HepG2 (cell line): ENCODE results near the gene HAPLN1. TPM values are rescaled to one million over a fixed set of nuclear protein-coding genes. Genes with fewer than 3 reads are reported as not detected.

Source experiments
- ATAC-seq: fragments of 200-7000 bp; cut with Tn5 transposase; 3 replicates; pipeline ENCODE4 v1.9.1; 2020; ENCODE audit warnings: mild to moderate bottlenecking, moderate library complexity
- BruUV-seq: library from RNA; stranded (reverse); fragments of 400-500 nt; replicated peaks from 2 replicates; lab custom pipeline; 2021; lab: Mats Ljungman, UMichigan
- CTCF ChIA-PET: fragments of 300-600 bp; formaldehyde crosslinking; extraction: SDS; loops from one replicate; lab custom pipeline; 2021; ENCODE audit warnings: low total read pairs, inconsistent platforms, low intra/inter-chr PET ratio; lab: Yijun Ruan, JAX
- POLR2A ChIA-PET: fragments of 350-600 bp; sonication (Branson Sonifier 250); formaldehyde crosslinking; loops from one replicate; lab custom pipeline; 2020; ENCODE audit warnings: antibody characterized with exemption, inconsistent platforms; lab: Yijun Ruan, JAX
- DNase-seq: peaks from one replicate; pipeline ENCODE4 v3.0.0-alpha.2; 2015; ENCODE audit warnings: low spot score
- FAIRE-seq: peaks from 3 replicates; lab custom pipeline; 2011; peaks lifted over from hg19 to GRCh38; lab: Jason Lieb, UNC
- H2AFZ ChIP-seq: one replicate; pipeline ENCODE4 v1.6.1; 2011; ENCODE audit warnings: low read length, inconsistent platforms
- H3K27ac ChIP-seq: fragments of 300-600 bp; 3 replicates; pipeline ENCODE4 v1.8.0; 2011; ENCODE audit warnings: mixed run types, mild to moderate bottlenecking, mixed read lengths, low read length, inconsistent platforms; ENCODE audit not compliant: insufficient read depth; ENCODE audit errors: extremely low read length
- H3K27me3 ChIP-seq, 2 experiments: fragments of 200-600 bp in 1 of 2; 2 replicates in 1 of 2; 3 replicates in 1 of 2; pipeline versions ENCODE4 v1.6.0 to v1.8.0; 2011; ENCODE audit warnings: low read length in 2 of 2, mild to moderate bottlenecking in 2 of 2, moderate library complexity in 2 of 2, inconsistent platforms in 1 of 2; ENCODE audit not compliant: insufficient read depth in 2 of 2, control insufficient read depth in 1 of 2
- H3K36me3 ChIP-seq, 2 experiments: fragments of 200-600 bp in 1 of 2; replicated peaks in 1 of 2; 2 replicates in 1 of 2; 3 replicates in 1 of 2; pipeline versions ENCODE4 v1.5.1 to v1.8.0; 2011; ENCODE audit warnings: low read length in 2 of 2, inconsistent platforms in 1 of 2; ENCODE audit not compliant: insufficient read depth in 2 of 2, control insufficient read depth in 1 of 2
- H3K4me1 ChIP-seq: 2 replicates; pipeline ENCODE4 v1.5.1; 2012; ENCODE audit warnings: low read length, inconsistent platforms; ENCODE audit not compliant: insufficient read depth
- H3K4me2 ChIP-seq: 2 replicates; pipeline ENCODE4 v1.6.0; 2011; ENCODE audit warnings: low read depth, low read length, inconsistent platforms
- H3K4me3 ChIP-seq, 3 experiments: fragments of 200-600 bp in 1 of 3; sonication (generic), shearing (Covaris generic) in 1 of 3; replicated peaks in 1 of 3; 2 replicates each; pipeline ENCODE4 v1.5.1; 2011 to 2016; ENCODE audit warnings: low read length in 3 of 3, inconsistent platforms in 2 of 3, low read depth in 2 of 3, mild to moderate bottlenecking in 2 of 3, control low read depth in 1 of 3, mixed read lengths in 1 of 3; ENCODE audit not compliant: insufficient read depth in 1 of 3
- H3K79me2 ChIP-seq: one replicate; pipeline ENCODE4 v1.6.1; 2011; ENCODE audit warnings: low read length, inconsistent platforms; ENCODE audit not compliant: insufficient read depth
- H3K9ac ChIP-seq: 2 replicates; pipeline ENCODE4 v1.6.0; 2011; ENCODE audit warnings: mild to moderate bottlenecking, low read depth, low read length, inconsistent platforms; ENCODE audit not compliant: insufficient read depth
- H3K9me3 ChIP-seq: 2 replicates; pipeline ENCODE4 v1.5.1; 2012; ENCODE audit warnings: mild to moderate bottlenecking, low read length
- H4K20me1 ChIP-seq: 2 replicates; pipeline ENCODE4 v1.6.0; 2011; ENCODE audit warnings: inconsistent platforms, mild to moderate bottlenecking, low read length, moderate library complexity; ENCODE audit not compliant: insufficient read depth
- GZF1 ChIP-seq: sonication (generic); formaldehyde crosslinking; IDR thresholded peaks from 2 replicates; pipeline ENCODE4 v1.5.1; 2020; ENCODE audit warnings: mild to moderate bottlenecking, missing genetic modification reagents
- HBP1 ChIP-seq: IDR thresholded peaks from 2 replicates; pipeline ENCODE4 v1.6.1; 2016; ENCODE audit warnings: low read depth, control low read depth
- KDM5B ChIP-seq: sonication (generic); formaldehyde crosslinking; IDR thresholded peaks from 2 replicates; pipeline ENCODE4 v1.4.0; 2020; ENCODE audit warnings: missing genetic modification reagents, mild to moderate bottlenecking, borderline replicate concordance
- MIER3 ChIP-seq: IDR thresholded peaks from 2 replicates; pipeline ENCODE4 v1.6.1; 2016; ENCODE audit warnings: missing compliant biosample characterization, borderline replicate concordance
- SNRNP70 ChIP-seq: fragments of 200-400 bp; formaldehyde crosslinking; IDR thresholded peaks from 2 replicates; pipeline ENCODE4 v1.6.1; 2017; ENCODE audit warnings: mild to moderate bottlenecking, low read depth, low read length, moderate library complexity
- TARDBP ChIP-seq: sonication (generic); formaldehyde crosslinking; IDR thresholded peaks from 2 replicates; pipeline ENCODE4 v1.8.0; 2022; ENCODE audit warnings: mild to moderate bottlenecking, missing genetic modification reagents
- ZNF562 ChIP-seq: sonication (generic); formaldehyde crosslinking; IDR thresholded peaks from 2 replicates; pipeline ENCODE4 v1.8.0; 2022; ENCODE audit warnings: missing genetic modification reagents, borderline replicate concordance
- ZNF691 ChIP-seq: sonication (generic); formaldehyde crosslinking; IDR thresholded peaks from 2 replicates; pipeline ENCODE4 v1.4.0; 2020; ENCODE audit warnings: missing genetic modification reagents, low read depth, mild to moderate bottlenecking, borderline replicate concordance
- ZNF782 ChIP-seq: sonication (generic); formaldehyde crosslinking; IDR thresholded peaks from 2 replicates; pipeline ENCODE4 v1.4.0; 2020; ENCODE audit warnings: missing genetic modification reagents, mild to moderate bottlenecking, borderline replicate concordance
- whole genome bisulfite sequencing: methylation state at CpG from one replicate; pipeline ENCODE4 v1.1.6; 2017; ENCODE audit warnings: low lambda C conversion rate; 5-methylcytosine and 5-hydroxymethylcytosine counted together
- in situ Hi-C: cut with HindIII; loops from 2 replicates; pipeline ENCODE4 v1.10.0; 2017; ENCODE audit warnings: low pct_unique_long_range_greater_than_20kb; ENCODE audit not compliant: extremely low pct_ligation_motif_present
- intact Hi-C: fragments of 100-400 bp; cut with micrococcal nuclease; formaldehyde crosslinking; loops from one replicate; pipeline ENCODE4 v1.10.0; 2022; ENCODE audit not compliant: unreplicated experiment
- polyA plus RNA-seq, 8 experiments: library from polyadenylated mRNA; depleted of rRNA in 3 of 8; stranded (reverse) in 7 of 8; unstranded in 1 of 8; fragments of >200 nt; fragmentation: Illumina TruSeq in 4 of 8; extraction: Trizol in 4 of 8; gene quantifications; 2 replicates each; pipeline versions ENCODE4 v1.2.1 to v1.2.3, GENCODE V29; 2011 to 2016; ENCODE audit warnings: low read depth in 4 of 8, missing spikeins in 1 of 8, mixed read lengths in 1 of 8; ENCODE audit not compliant: insufficient read depth in 1 of 8
- total RNA-seq, 5 experiments: library from RNA; depleted of rRNA; stranded (reverse); fragments of >200 nt; fragmentation: Illumina TruSeq; extraction: Trizol; gene quantifications; 2 replicates each; pipeline ENCODE4 v1.2.3, GENCODE V29; 2016; ENCODE audit warnings: low read depth in 1 of 5
- TF ChIP-seq, protein P1 (sequence below): sonication (generic); formaldehyde crosslinking; IDR thresholded peaks from 2 replicates; pipeline ENCODE4 v1.9.0; 2021; ENCODE audit warnings: missing genetic modification reagents, borderline replicate concordance
- TF ChIP-seq, protein P2 (sequence below): sonication (generic); formaldehyde crosslinking; IDR thresholded peaks from 2 replicates; pipeline ENCODE4 v1.4.0; 2020; ENCODE audit warnings: mild to moderate bottlenecking, missing genetic modification reagents
- TF ChIP-seq, protein P3 (sequence below): sonication (generic); formaldehyde crosslinking; IDR thresholded peaks from 2 replicates; pipeline ENCODE4 v1.8.1; 2023; ENCODE audit warnings: mild to moderate bottlenecking, moderate library complexity, missing genetic modification reagents

Gene HAPLN1
- total and polyA plus RNA-seq, 2 of the 13 experiments (the other 11 are each of a cell fraction or from before 2014, with no cell fraction given) = not detected

DNA sequence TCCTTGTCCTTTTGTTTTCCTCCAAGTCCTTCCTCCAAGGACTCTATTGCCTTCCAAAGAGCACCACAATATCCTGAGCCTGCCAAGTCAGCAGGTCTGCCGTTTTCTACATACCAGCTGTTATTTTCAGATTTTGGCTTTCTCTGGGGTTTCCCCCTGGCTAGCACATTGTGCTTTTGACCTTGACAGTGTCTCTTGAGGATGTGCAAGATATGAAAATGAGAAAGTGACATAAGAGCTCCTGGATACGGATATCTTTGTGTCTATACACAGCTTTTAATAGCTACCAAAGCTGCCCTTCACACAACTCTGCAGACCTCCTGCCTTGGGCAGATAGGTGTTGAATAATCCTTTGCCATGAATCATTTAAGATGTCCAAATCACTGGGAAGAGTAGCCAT lies 67.0 kb downstream of the HAPLN1 start (continued):
- TF ChIP-seq, protein P1, sequence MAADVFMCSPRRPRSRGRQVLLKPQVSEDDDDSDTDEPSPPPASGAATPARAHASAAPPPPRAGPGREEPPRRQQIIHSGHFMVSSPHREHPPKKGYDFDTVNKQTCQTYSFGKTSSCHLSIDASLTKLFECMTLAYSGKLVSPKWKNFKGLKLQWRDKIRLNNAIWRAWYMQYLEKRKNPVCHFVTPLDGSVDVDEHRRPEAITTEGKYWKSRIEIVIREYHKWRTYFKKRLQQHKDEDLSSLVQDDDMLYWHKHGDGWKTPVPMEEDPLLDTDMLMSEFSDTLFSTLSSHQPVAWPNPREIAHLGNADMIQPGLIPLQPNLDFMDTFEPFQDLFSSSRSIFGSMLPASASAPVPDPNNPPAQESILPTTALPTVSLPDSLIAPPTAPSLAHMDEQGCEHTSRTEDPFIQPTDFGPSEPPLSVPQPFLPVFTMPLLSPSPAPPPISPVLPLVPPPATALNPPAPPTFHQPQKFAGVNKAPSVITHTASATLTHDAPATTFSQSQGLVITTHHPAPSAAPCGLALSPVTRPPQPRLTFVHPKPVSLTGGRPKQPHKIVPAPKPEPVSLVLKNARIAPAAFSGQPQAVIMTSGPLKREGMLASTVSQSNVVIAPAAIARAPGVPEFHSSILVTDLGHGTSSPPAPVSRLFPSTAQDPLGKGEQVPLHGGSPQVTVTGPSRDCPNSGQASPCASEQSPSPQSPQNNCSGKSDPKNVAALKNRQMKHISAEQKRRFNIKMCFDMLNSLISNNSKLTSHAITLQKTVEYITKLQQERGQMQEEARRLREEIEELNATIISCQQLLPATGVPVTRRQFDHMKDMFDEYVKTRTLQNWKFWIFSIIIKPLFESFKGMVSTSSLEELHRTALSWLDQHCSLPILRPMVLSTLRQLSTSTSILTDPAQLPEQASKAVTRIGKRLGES = no peak
- TF ChIP-seq GZF1 (CRISPR knock-in tag) = no peak

GRCh38 chr5:83645936-83646335 lies 74.7 kb downstream of the HAPLN1 start:
- FAIRE-seq (no peak), DNase-seq (no peak), ATAC-seq (no peak)
- Histone ChIP-seq H3K79me2 (no peaks in the 10 kb centered on the region), H4K20me1 (no peaks in the 10 kb centered on the region), H3K36me3 (no peaks in the 10 kb centered on the region), H3K4me3 (no peak overlapping the region), H3K4me2 (no peak overlapping the region), H3K9me3 (no peaks in the 10 kb centered on the region), H3K4me1 (no peaks in the 10 kb centered on the region), H3K27me3 (no peaks in the 10 kb centered on the region), H3K9ac (no peak overlapping the region), H3K27ac (no peak overlapping the region), H2AFZ (no peak overlapping the region)
- ChIA-PET CTCF (no interaction called here), POLR2A (no interaction called here)
- 0% methylated on average over 1 of the region's 1 CpG for WGBS
- in situ Hi-C loops (no loop called here), intact Hi-C loops (no loop called here)
- BruUV-seq = no TSS peak
- TF ChIP-seq ZNF691 (CRISPR knock-in tag) (no peak), ZNF562 (CRISPR knock-in tag) (no peak), TARDBP (no peak), HBP1 (no peak), SNRNP70 (no peak), ZNF782 (CRISPR knock-in tag) (no peak), MIER3 (CRISPR knock-in tag) (no peak), KDM5B (CRISPR knock-in tag) (no peak)
- TF ChIP-seq, protein P2, sequence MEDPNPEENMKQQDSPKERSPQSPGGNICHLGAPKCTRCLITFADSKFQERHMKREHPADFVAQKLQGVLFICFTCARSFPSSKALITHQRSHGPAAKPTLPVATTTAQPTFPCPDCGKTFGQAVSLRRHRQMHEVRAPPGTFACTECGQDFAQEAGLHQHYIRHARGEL (CRISPR knock-in tag) = no peak
- TF ChIP-seq, protein P3, sequence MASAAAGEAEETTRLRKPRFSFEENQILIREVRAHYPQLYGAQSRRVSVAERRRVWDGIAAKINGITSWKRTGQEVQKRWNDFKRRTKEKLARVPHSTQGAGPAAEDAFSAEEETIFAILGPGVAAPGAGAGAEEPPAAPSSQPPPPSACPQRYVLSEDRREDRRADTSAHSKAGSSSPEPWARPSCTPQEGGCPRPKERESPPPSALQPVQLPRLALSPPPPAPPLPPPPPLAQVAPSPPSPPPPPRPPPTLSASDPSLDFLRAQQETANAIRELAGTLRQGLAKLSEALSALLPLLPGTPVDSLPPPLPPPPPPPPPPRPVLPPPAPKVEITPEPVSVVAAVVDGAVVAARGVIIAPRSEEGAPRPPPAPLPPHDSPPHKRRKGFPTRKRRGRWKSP (CRISPR knock-in tag) = no peak
